Spinal cord (tissue), 10 donors: ENCODE data around the gene TBC1D22B. TPM values are rescaled to one million over a fixed set of nuclear protein-coding genes. Genes with fewer than 3 reads are reported as not detected.

Experiments used
- DNase-seq, 6 donors: peaks; one replicate each; pipeline versions ENCODE4 v3.0.0 to v3.0.0-alpha.2; 2013 to 2015; ENCODE audit warnings: low spot score in 6 of 6, low read depth in 4 of 6
- H3K27ac ChIP-seq: one replicate; pipeline ENCODE4 v1.5.1; 2013; ENCODE audit warnings: low read depth, low read length, control low read depth
- H3K27me3 ChIP-seq: one replicate; pipeline ENCODE4 v1.6.1; 2013; ENCODE audit warnings: low read length; ENCODE audit not compliant: control insufficient read depth, insufficient read depth
- H3K36me3 ChIP-seq: one replicate; pipeline ENCODE4 v1.6.1; 2013; ENCODE audit warnings: low read length; ENCODE audit not compliant: control insufficient read depth, insufficient read depth
- H3K4me1 ChIP-seq: one replicate; pipeline ENCODE4 v1.6.1; 2013; ENCODE audit warnings: low read length; ENCODE audit not compliant: control insufficient read depth, insufficient read depth
- H3K4me3 ChIP-seq: one replicate; pipeline ENCODE4 v1.5.1; 2013; ENCODE audit warnings: low read depth, low read length, control low read depth
- H3K9me3 ChIP-seq: one replicate; pipeline ENCODE4 v1.6.1; 2013; ENCODE audit warnings: low read length; ENCODE audit not compliant: control insufficient read depth, insufficient read depth
- WGBS: methylation state at CpG from one replicate; pipeline ENCODE4 v1.1.5; 2013; ENCODE audit warnings: missing lambda C conversion rate; ENCODE audit not compliant: insufficient coverage; 5-methylcytosine and 5-hydroxymethylcytosine counted together
- polyA plus RNA-seq, 2 donors: library from polyadenylated mRNA; unstranded; fragments of 120-200 nt; gene quantifications; one replicate each; pipeline ENCODE4 v1.2.1, GENCODE V29; 2013; ENCODE audit not compliant: insufficient read length in 2 of 2
- total RNA-seq, 2 donors: library from RNA; depleted of rRNA in 1 of 2; stranded (reverse); fragments of 120-200 nt in 1 of 2; fragments of >200 nt in 1 of 2; gene quantifications; one replicate each; pipeline versions ENCODE4 v1.2.3 to v1.2.4, GENCODE V29; 2013 to 2014
- donor health status: healthy.

Gene TBC1D22B
- total and polyA plus RNA-seq, 4 donors, result 9.3 to 15.6 (median 12.4) TPM

- Histone ChIP-seq H3K4me1 (peaks cover 31% of the 10 kb centered on the region), H3K27me3 (no peaks in the 10 kb centered on the region), H3K36me3 (peaks cover 9% of the 10 kb centered on the region), H3K27ac (no peak overlapping the region), H3K4me3 (no peak overlapping the region), H3K9me3 (no peaks in the 10 kb centered on the region)
- DNase-seq, result no peak
- WGBS, result 94% methylated on average over 7 of the region's 9 CpGs
These were observed 22.0 kb downstream of the TBC1D22B start for GRCh38 chr6:37279366-37280134.

- Histone ChIP-seq H3K36me3 (peaks cover 13% of the 10 kb centered on the region), H3K4me1 (peaks cover 39% of the 10 kb centered on the region), H3K9me3 (no peaks in the 10 kb centered on the region), H3K4me3 (no peak overlapping the region), H3K27me3 (no peaks in the 10 kb centered on the region), H3K27ac (no peak overlapping the region)
- WGBS, result 88% methylated on average over 4 of the region's 8 CpGs
- peak in 1 of 6 donors; percentile 15 for DNase-seq
These were observed 22.8 kb downstream of the TBC1D22B start for GRCh38 chr6:37280162-37280887.

GRCh38 chr6:37282371-37282770 lies 24.8 kb downstream of the TBC1D22B start:
- peaks cover 20% of the 10 kb centered on the region for H3K36me3 ChIP-seq
- H3K9me3 ChIP-seq, result no peaks in the 10 kb centered on the region
- H3K27ac ChIP-seq, result peak overlapping the region; percentile 70
- WGBS, result 90% methylated on average over 2 of the region's 2 CpGs
- DNase-seq, result no peak
- peaks cover 39% of the 10 kb centered on the region for H3K4me1 ChIP-seq
- H3K27me3 ChIP-seq, result no peaks in the 10 kb centered on the region
- H3K4me3 ChIP-seq, result no peak overlapping the region

- H3K4me1 ChIP-seq, result peaks cover 39% of the 10 kb centered on the region
- peak overlapping the region; percentile 70 for H3K27ac ChIP-seq
- no peaks in the 10 kb centered on the region for H3K9me3 ChIP-seq
- no peaks in the 10 kb centered on the region for H3K27me3 ChIP-seq
- DNase-seq, result peak in 5 of 6 donors; percentile 74 to 95 (median 84)
- H3K4me3 ChIP-seq, result no peak overlapping the region
- no CpG with 5 or more reads among the region's 3 CpGs for WGBS
- H3K36me3 ChIP-seq, result peaks cover 21% of the 10 kb centered on the region
These were observed 25.7 kb downstream of the TBC1D22B start for GRCh38 chr6:37283268-37283667.

GRCh38 chr6:37283671-37284151 lies 26.1 kb downstream of the TBC1D22B start:
- WGBS, result 32% methylated on average over 3 of the region's 3 CpGs
- peak overlapping the region; percentile 70 for H3K27ac ChIP-seq

GRCh38 chr6:37284781-37285180 lies 27.2 kb downstream of the TBC1D22B start:
- peaks cover 39% of the 10 kb centered on the region for H3K4me1 ChIP-seq
- DNase-seq, result peak in 1 of 6 donors; percentile 25
- 75% methylated on average over 3 of the region's 4 CpGs for WGBS
- H3K36me3 ChIP-seq, result peaks cover 21% of the 10 kb centered on the region
- no peak overlapping the region for H3K4me3 ChIP-seq
- H3K9me3 ChIP-seq, result no peaks in the 10 kb centered on the region
- no peaks in the 10 kb centered on the region for H3K27me3 ChIP-seq
- peak overlapping the region; percentile 70 for H3K27ac ChIP-seq

More at GRCh38 chr6:37283671-37284151, 26.1 kb downstream of the TBC1D22B start:
- DNase-seq, result peak; percentile 63 to 92 (median 74)
- no peaks in the 10 kb centered on the region for H3K27me3 ChIP-seq
- peaks cover 21% of the 10 kb centered on the region for H3K36me3 ChIP-seq
- no peak overlapping the region for H3K4me3 ChIP-seq
- H3K9me3 ChIP-seq, result no peaks in the 10 kb centered on the region
- peaks cover 39% of the 10 kb centered on the region for H3K4me1 ChIP-seq

GRCh38 chr6:37285861-37286311 lies 28.3 kb downstream of the TBC1D22B start:
- Histone ChIP-seq H3K4me3 (no peak overlapping the region), H3K36me3 (peaks cover 23% of the 10 kb centered on the region), H3K9me3 (no peaks in the 10 kb centered on the region), H3K27me3 (no peaks in the 10 kb centered on the region), H3K4me1 (peaks cover 35% of the 10 kb centered on the region), H3K27ac (no peak overlapping the region)
- no peak for DNase-seq
- WGBS, result 100% methylated on average over 1 of the region's 4 CpGs

GRCh38 chr6:37287519-37288157 lies 30.1 kb downstream of the TBC1D22B start:
- Histone ChIP-seq H3K4me1 (peaks cover 22% of the 10 kb centered on the region), H3K27me3 (no peaks in the 10 kb centered on the region), H3K27ac (no peak overlapping the region), H3K4me3 (no peak overlapping the region), H3K9me3 (no peaks in the 10 kb centered on the region), H3K36me3 (peaks cover 18% of the 10 kb centered on the region)
- no peak for DNase-seq
- no CpG with 5 or more reads among the region's 2 CpGs for WGBS

- H3K27me3 ChIP-seq, result no peaks in the 10 kb centered on the region
- peaks cover 20% of the 10 kb centered on the region for H3K4me1 ChIP-seq
- no peak overlapping the region for H3K4me3 ChIP-seq
- H3K36me3 ChIP-seq, result peaks cover 21% of the 10 kb centered on the region
- 100% methylated on average over 2 of the region's 2 CpGs for WGBS
- no peak overlapping the region for H3K27ac ChIP-seq
- no peak for DNase-seq
- no peaks in the 10 kb centered on the region for H3K9me3 ChIP-seq
These were observed 30.7 kb downstream of the TBC1D22B start for GRCh38 chr6:37288247-37288646.
